OCI-LY7 (cell line): ENCODE data around the gene EDN2. TPM values are rescaled to one million over a fixed set of nuclear protein-coding genes. Genes with fewer than 3 reads are reported as not detected.

Experiments
- BruUV-seq: library from RNA; stranded (reverse); fragments of 400-500 nt; replicated peaks from 2 replicates; lab custom pipeline; 2021; lab: Mats Ljungman, UMichigan
- CTCF ChIA-PET: fragments of 300-600 bp; sonication (Branson Sonifier 250); formaldehyde crosslinking; loops from one replicate; lab custom pipeline; 2022; ENCODE audit warnings: antibody characterized with exemption; ENCODE audit not compliant: unreplicated experiment; lab: Charles Lee
- POLR2A ChIA-PET: fragments of 300-600 bp; sonication (Branson Sonifier 250); formaldehyde crosslinking; loops from one replicate; lab custom pipeline; 2022; ENCODE audit warnings: antibody characterized with exemption; lab: Charles Lee
- DNase-seq: peaks from one replicate; pipeline ENCODE4 v3.0.0-alpha.2; 2015; ENCODE audit warnings: low spot score
- H2AFZ ChIP-seq: fragments of 200-600 bp; sonication (generic), shearing (Covaris generic); 2 replicates; pipeline ENCODE4 v1.6.1; 2014; ENCODE audit warnings: mild to moderate bottlenecking, antibody characterized with exemption, low read length, moderate library complexity
- H3K27ac ChIP-seq: fragments of 200-600 bp; sonication (generic); 2 replicates; pipeline ENCODE4 v1.5.1; 2014; ENCODE audit warnings: mixed run types, low read depth, mild to moderate bottlenecking, moderate library complexity, low read length, inconsistent platforms; ENCODE audit not compliant: poor library complexity, severe bottlenecking
- H3K36me3 ChIP-seq: fragments of 200-600 bp; sonication (generic); 2 replicates; pipeline ENCODE4 v1.6.1; 2014; ENCODE audit warnings: mild to moderate bottlenecking, antibody characterized with exemption, low read length, moderate library complexity, mixed read lengths; ENCODE audit not compliant: insufficient read depth
- H3K4me1 ChIP-seq: fragments of 200-600 bp; sonication (generic); 2 replicates; pipeline ENCODE4 v1.5.1; 2014; ENCODE audit warnings: mild to moderate bottlenecking, low read length; ENCODE audit not compliant: insufficient read depth, poor library complexity, severe bottlenecking
- H3K4me2 ChIP-seq: fragments of 200-600 bp; sonication (generic); 2 replicates; pipeline ENCODE4 v1.6.1; 2014; ENCODE audit warnings: mild to moderate bottlenecking, low read length
- H3K4me3 ChIP-seq: fragments of 200-600 bp; sonication (generic); 2 replicates; pipeline ENCODE4 v1.5.1; 2014; ENCODE audit warnings: mild to moderate bottlenecking, low read depth, low read length; ENCODE audit not compliant: poor library complexity, severe bottlenecking
- H3K79me2 ChIP-seq: fragments of 200-600 bp; sonication (generic); 2 replicates; pipeline ENCODE4 v1.6.1; 2016; ENCODE audit warnings: low read depth, mild to moderate bottlenecking, low read length, moderate library complexity, mixed read lengths; ENCODE audit not compliant: insufficient read depth
- H3K9me2 ChIP-seq: fragments of 200-600 bp; sonication (generic); 2 replicates; pipeline ENCODE4 v1.6.1; 2016; ENCODE audit warnings: mild to moderate bottlenecking, low read length, mixed read lengths; ENCODE audit not compliant: insufficient read depth
- H3K9me3 ChIP-seq: fragments of 200-600 bp; sonication (generic); 2 replicates; pipeline ENCODE4 v1.6.1; 2014; ENCODE audit warnings: mild to moderate bottlenecking, mixed run types, low read length, mixed read lengths
- H4K20me1 ChIP-seq: fragments of 200-600 bp; sonication (generic); 2 replicates; pipeline ENCODE4 v1.6.1; 2014; ENCODE audit warnings: mild to moderate bottlenecking, antibody characterized with exemption, low read length, moderate library complexity, mixed read lengths; ENCODE audit not compliant: insufficient read depth
- CTCF ChIP-seq: fragments of 200-600 bp; sonication (generic); conservative IDR thresholded peaks from 2 replicates; pipeline ENCODE4 v1.5.1; 2014; ENCODE audit warnings: mild to moderate bottlenecking, antibody characterized with exemption, low read length, moderate library complexity, mixed read lengths
- EZH2phosphoT487 ChIP-seq: fragments of 200-600 bp; sonication (generic); IDR thresholded peaks from 2 replicates; pipeline ENCODE4 v1.6.1; 2018; ENCODE audit warnings: low read depth, borderline replicate concordance, mild to moderate bottlenecking, mixed run types, antibody characterized with exemption, low read length, moderate library complexity, mixed read lengths
- intact Hi-C: fragments of 100-400 bp; cut with micrococcal nuclease; formaldehyde crosslinking; loops from one replicate; pipeline ENCODE4 v1.10.0; 2022; ENCODE audit not compliant: unreplicated experiment
- total RNA-seq, 2 experiments: library from RNA; depleted of rRNA in 1 of 2; stranded (reverse); fragments of >200 nt in 1 of 2; shearing (Covaris generic) in 1 of 2; gene quantifications; 2 replicates each; pipeline ENCODE4 v1.2.3, GENCODE V29; 2014 to 2022

EDN2 gene
- total RNA-seq, 2 experiments from 2014 or later: not detected

- BruUV-seq: no TSS peak
- Histone ChIP-seq H3K4me1 (no peaks in the 10 kb centered on the region), H3K4me2 (no peak overlapping the region), H4K20me1 (no peaks in the 10 kb centered on the region), H3K9me2 (no peaks in the 10 kb centered on the region), H3K79me2 (no peaks in the 10 kb centered on the region), H3K9me3 (no peaks in the 10 kb centered on the region), H3K27ac (no peak overlapping the region), H2AFZ (no peak overlapping the region), H3K36me3 (no peaks in the 10 kb centered on the region), H3K4me3 (no peak overlapping the region)
- CTCF ChIA-PET: no interaction called here
- no peak for DNase-seq
- POLR2A ChIA-PET: no interaction called here
- intact Hi-C loops: loop anchor here (5.0 kb wide), 1 partner anchor 153 kb away; no protein-coding TSS in a partner anchor
- TF ChIP-seq CTCF (no peak), EZH2phosphoT487 (no peak)
Observed at GRCh38 chr1:41434748-41435449, 49.6 kb downstream of the EDN2 start.

GRCh38 chr1:41434306-41434705, 50.2 kb downstream of the EDN2 start:
- H4K20me1 ChIP-seq: no peaks in the 10 kb centered on the region
- no peaks in the 10 kb centered on the region for H3K9me3 ChIP-seq
- no peaks in the 10 kb centered on the region for H3K79me2 ChIP-seq
- no peak overlapping the region for H3K4me3 ChIP-seq
- no TSS peak for BruUV-seq
- no peak overlapping the region for H3K4me2 ChIP-seq
- no peak for TF ChIP-seq CTCF
- no peak for TF ChIP-seq EZH2phosphoT487
- CTCF ChIA-PET: interaction anchor here (0.6 kb wide), 1 partner anchor 169 kb away, joined by 3 read pairs; no protein-coding TSS in a partner anchor
- no peak for DNase-seq
- no peak overlapping the region for H3K27ac ChIP-seq
- H3K4me1 ChIP-seq: no peaks in the 10 kb centered on the region
- H2AFZ ChIP-seq: no peak overlapping the region
- no peaks in the 10 kb centered on the region for H3K9me2 ChIP-seq
- POLR2A ChIA-PET: no interaction called here
- H3K36me3 ChIP-seq: no peaks in the 10 kb centered on the region
- intact Hi-C loops: loop anchor here (5.0 kb wide), 1 partner anchor 152 kb away; no protein-coding TSS in a partner anchor

- no peak for TF ChIP-seq CTCF
- TF ChIP-seq EZH2phosphoT487: no peak
- ChIA-PET POLR2A (no interaction called here), CTCF (interaction anchor here (0.6 kb wide), 1 partner anchor 168 kb away, joined by 3 read pairs; no protein-coding TSS in a partner anchor)
- Histone ChIP-seq H3K4me2 (no peak overlapping the region), H4K20me1 (no peaks in the 10 kb centered on the region), H3K9me3 (no peaks in the 10 kb centered on the region), H3K4me1 (no peaks in the 10 kb centered on the region), H2AFZ (no peak overlapping the region), H3K4me3 (no peak overlapping the region), H3K9me2 (no peaks in the 10 kb centered on the region), H3K27ac (no peak overlapping the region), H3K36me3 (no peaks in the 10 kb centered on the region), H3K79me2 (no peaks in the 10 kb centered on the region)
- intact Hi-C loops: loop anchor here (5.0 kb wide), 1 partner anchor 151 kb away; no protein-coding TSS in a partner anchor
- no TSS peak for BruUV-seq
- DNase-seq: no peak
Observed at GRCh38 chr1:41433501-41433900, 51.0 kb downstream of the EDN2 start.
